ENCODE data around the gene KANK4.
"Not testable (repeated sequence)": the region's sequence is repeated elsewhere in the genome, so short reads cannot be mapped to it uniquely, and the experiment has no call there.

KANK4 gene

DNA sequence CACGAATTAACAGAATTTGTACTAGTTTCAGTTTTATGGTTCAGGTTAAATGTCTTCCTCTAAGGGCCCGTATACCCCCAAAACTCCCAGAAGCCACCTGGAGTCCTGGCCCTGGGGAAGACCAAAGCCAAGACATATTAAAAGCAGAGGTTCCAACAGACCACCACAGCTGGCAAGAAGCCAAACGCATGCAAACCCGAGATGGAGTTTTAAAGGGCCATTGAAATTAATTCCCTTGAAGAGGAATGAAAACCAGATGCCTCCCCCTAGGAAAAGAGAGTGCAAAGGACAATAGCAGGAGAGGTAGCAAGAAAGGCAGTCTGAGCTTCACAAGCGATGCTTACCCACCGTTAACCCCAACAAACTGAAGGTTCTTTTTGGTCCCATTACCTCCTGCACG lies 48.1 kb downstream of the KANK4 start:
- DNase-seq, result no peak

DNA sequence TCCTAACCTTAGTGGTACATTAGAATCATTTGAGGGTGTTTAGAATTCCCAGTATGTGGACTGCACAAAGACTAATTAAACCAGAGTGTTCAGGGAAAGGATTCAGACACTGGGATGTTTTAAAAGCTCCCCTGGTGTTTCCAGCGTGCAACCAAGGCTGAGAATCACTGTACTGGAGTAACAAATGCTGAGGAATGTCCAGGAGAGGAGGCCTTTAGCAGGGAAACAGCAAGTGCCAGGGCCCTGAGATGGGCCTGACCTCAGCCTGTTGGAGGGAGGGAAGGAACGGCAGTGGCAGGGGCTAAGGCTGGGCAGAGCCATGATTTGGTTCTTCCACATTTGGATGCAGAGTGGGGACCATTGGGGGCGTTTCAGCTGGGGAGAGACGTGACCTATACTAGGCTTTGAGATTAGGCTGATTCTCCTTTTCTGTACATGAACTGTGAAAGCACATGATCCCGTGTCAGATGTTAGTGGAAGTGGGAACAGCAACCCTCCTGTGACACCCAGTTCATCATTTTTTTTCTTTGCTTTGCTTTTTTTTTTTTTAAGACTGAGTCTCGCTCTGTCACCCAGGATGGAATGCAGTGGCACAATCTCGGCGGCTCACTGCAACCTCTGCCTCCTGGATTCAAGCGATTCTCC lies 49.3 kb downstream of the KANK4 start:
- no peak for DNase-seq

DNA sequence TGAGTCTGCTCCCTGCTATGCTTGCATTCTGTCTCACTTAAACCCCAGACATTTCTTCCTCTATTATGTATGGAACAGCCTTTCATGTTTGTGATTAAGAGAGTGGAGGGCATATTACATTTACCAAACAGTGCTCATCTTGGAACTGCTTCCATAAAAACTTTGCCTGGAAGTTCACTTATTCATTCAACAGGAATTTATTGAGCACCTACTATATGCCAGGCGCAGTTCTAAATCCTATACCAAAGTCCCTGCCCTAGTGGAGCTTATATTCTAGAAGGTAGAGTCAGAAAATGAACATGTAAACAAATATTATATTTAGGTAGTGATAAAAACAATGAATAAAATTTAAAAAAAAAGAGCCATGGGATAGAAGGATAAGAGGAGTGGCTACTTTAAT lies 49.8 kb downstream of the KANK4 start:
- DNase-seq, result no peak

DNA sequence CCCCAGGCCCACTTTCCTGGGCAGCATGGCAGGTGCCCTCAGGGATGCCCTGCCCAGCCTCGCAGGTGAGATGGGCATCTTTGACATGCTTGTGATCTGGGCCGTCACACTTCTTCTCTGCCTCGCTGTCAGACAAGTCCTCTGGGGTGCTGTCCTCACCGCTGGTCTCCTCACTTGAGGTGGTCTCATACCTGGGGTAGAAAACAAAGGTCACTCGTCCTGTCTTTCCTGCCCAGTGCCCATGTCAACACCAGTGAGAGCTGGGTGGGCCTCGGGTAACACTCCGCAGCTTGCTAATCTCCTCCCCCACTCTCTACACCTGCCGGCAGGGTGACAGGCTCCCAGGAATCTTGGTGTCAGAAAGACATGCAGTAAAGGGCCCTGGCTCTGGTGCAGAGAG lies 50.9 kb downstream of the KANK4 start:
- DNase-seq, result no peak

DNA sequence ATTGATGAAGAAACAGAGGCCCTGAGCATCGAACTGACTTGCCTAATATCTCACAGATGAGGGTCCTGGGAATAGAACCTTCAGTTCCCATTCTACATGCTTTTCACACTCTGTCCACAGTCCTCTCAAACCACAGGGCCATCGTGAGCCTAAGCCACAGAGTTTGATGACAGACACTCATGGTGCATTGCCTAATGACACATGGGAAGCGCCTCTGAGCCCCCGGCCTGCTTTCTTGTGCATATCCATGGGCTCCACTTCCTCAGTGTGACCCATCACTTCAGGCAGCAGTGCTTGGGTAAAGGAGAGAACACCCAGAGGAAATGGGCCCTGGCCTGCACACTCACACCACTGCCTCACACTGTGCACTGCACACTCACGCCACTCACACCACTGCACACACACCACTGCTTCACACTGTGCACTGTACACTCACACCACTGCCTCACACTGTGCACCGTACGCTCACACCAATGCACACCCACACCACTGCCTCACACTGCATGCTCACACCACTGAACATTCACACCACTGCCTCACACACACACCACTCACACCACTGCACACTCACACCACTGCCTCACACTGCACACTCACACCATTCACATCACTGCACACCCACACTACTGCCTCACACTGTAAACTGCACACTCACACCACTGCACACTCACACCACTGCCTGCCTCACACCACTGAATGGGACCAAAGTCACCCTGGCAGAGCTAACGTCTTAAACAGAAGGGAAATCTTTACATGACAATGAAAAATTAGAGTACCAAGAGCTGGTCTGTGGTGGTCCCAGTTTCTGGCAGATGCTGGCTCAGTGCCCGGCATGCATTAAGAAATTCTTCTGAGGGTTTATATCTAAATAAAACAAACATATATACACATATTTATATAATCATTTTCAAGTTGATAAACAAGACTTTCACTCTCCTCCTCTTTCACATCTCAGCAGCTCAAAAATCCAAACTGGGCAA lies 53.0 kb downstream of the KANK4 start:
- DNase-seq, result no peak

DNA sequence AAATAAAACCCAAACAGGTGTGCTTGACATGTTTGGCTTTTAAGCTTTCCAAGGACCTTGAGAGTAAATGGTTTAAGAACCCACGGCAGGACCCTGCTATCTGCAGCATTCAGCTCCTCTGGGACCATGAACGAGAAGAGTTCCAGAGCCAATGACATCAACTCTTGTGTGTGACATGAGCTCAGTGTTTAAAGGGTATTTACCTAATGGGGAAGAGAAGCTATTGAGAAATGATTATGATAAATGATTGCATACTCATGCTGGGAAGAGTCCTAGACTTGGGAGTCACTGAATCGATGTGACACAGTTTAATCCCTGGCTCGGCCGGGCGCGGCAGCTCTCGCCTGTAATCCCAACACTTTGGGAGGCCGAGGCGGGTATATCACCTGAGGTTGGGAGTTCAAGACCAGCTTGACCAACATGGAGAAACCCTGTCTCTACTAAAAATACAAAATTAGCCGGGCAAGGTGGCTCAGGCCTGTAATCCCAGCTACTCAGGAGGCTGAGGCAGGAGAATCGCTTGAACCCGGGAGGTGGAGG lies 55.4 kb downstream of the KANK4 start:
- no peak for DNase-seq

DNA sequence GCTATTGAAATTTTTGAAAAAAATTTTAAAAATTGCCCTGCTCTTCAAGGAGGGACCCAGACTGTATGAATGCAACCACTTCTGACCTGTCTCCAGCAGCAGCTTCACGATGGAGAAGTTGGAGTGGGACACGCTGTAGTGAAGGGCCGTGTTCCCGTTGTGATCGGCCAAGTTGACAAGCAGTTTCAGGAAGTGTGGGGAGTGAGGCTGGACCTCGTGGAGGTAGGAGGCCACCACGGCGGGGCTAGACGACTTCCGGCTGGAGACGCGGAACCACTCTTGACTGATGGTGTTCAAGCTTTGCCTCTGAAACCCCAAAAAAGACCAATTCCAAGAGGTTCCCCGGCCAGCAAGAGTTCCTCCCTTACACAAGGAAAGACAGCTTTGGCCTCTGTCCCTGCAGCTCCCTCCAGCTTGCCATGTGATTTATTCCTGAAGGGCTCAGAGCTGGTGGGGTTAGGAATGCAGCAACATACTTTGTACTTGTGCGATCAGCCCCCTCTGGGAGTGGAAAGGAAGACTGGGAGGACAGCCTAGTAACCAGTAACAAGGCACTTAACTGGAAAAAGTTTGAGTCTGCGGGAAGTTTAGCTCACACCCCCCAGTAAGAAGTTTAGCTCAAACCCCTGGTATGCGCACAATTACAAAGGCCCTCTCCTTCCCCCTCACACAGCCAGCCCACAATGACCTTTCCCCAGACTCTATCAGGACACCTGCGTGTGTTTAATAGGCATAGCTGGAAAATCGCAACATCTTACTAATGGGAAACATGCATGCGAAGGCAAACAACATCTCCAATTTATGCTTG lies 56.0 kb downstream of the KANK4 start:
- DNase-seq, result no peak

DNA sequence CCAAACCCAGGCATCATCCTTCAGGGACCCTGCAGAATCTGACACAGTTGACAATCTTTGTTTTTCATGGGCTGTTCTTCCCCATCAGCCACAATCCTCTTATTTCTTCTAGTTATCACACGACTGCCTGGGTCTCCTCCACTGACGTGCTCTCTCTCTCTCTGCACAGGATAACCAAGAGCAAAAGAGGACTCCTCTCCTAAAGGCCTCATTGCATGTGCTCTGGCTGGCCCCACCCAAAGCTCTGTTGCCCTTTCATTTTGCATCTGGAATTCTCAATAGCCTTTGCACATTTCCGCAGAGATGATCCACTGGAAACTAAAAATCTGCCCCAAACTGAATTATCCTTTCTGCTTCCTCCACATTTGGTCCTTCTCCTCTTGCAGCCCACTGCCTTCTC lies 58.5 kb downstream of the KANK4 start:
- no peak for DNase-seq

DNA sequence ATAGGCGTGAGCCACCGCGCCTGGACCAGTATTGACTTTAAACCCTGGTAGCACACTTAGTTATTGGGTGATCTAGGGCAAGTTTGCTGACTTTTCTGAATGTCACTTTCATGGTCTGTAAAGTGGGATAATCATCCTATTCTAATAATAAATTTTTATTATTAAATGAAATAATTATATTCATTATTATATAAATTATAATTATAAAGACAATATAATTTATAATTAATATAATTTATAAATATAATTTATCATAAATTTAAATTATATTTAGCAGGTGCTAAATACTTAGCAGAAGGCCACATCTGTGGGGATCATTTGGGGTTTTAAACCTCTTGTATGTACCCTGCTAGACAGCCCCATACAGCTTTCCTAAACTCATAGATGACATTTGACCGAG lies 59.7 kb downstream of the KANK4 start:
- DNase-seq, result no peak

DNA sequence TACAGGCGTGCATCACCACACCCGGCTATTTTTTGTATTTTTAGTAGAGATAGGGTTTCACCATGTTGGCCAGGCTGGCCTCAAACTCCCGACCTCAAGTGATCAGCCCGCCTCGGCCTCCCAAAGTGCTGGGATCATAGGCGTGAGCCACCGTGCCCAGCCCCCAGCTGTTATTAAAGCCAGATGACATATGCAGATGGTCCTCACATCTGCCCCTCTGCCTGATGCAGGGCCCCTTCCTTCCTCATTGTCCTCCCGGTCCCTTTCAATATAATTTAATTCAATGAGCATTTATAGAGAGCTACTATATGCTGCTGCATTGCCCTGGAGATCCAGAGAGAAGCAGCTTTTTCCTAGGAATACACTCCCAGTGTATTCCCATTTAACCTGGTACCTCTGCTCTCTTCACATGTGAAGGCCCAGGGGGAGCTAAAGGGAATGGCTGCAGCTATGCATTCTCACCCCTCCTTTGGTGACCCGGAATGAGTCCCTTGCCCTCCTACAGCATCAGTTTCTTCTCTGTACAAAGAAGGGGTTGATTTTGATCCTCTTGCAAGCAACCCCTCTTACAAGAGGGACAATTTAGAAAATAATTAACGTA lies 69.0 kb downstream of the KANK4 start:
- DNase-seq, result no peak

DNA sequence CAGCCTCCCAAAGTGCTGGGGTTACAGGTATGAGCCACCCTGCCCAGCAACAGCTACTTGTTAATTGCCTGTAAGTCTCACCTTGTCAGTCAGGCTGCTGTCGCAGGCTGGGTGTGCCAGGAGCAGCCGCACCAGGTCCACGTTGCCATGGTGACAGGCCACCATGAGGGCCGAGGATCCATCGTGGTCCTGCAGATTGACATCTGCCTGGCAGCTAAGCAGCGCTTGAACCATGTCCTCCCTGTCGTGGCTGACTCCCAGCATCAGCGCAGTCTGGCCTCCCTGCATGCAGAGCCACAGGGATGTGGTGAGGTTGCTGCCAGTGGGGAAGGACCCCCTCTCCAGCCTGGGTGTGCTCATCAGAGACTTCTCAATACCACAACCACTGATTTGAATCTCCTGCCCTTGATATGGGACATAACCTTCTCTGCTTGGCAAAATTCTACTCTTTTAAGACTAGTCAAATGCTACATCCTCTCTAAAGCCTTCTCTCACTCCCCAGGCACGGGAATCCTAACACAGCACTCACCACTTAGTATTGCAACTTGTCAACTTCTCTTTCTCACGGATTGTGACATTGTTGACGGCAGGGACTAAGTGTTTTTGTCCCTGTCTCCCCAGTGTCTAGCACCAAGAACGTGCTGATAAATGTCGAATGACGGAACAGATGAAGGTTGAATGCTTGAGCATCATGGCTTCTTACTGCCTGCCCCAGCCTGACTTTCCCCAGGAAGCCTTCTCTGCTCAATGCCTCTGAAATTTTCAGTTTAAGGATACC lies 71.7 kb downstream of the KANK4 start:
- peak; percentile 51 for DNase-seq

DNA sequence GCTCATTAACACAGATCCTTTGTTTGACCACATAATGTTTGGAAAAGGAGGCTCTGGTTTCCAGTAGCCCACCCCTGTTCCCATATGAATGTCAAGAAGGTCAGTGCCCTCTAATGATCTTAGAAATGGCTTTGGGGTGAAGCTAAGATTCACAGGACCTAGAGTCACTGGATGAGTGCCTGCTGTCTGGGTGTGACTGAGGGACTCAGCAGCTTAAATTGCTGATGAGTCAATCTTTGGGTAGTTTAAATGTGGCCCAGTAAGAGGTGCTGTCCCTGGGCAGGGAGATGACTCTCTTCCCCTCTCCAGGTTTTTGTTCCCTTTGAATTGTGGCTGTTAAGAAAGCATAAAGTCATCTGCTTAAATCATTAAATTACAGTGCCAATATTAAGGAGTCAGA lies 74.0 kb downstream of the KANK4 start:
- DNase-seq, result no peak

DNA sequence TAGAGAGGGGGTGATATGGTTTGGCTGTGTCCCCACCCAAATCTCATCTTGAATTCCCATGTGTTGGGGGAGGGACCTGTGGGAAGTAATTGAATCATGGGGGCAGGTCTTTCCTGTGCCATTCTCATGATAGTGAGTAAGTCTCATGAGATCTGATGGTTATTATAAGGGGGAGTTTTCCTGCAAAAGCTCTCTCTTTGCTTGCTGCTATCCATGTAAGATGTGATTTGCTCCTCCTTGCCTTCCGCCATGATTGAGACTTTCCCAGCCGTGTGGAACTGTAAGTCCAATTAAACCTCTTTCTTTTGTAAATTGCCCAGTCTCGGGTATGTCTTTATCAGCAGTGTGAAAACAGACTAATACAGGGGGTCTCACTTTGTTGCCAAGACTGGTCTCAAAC lies 74.9 kb downstream of the KANK4 start:
- DNase-seq, result not testable (repeated sequence)

DNA sequence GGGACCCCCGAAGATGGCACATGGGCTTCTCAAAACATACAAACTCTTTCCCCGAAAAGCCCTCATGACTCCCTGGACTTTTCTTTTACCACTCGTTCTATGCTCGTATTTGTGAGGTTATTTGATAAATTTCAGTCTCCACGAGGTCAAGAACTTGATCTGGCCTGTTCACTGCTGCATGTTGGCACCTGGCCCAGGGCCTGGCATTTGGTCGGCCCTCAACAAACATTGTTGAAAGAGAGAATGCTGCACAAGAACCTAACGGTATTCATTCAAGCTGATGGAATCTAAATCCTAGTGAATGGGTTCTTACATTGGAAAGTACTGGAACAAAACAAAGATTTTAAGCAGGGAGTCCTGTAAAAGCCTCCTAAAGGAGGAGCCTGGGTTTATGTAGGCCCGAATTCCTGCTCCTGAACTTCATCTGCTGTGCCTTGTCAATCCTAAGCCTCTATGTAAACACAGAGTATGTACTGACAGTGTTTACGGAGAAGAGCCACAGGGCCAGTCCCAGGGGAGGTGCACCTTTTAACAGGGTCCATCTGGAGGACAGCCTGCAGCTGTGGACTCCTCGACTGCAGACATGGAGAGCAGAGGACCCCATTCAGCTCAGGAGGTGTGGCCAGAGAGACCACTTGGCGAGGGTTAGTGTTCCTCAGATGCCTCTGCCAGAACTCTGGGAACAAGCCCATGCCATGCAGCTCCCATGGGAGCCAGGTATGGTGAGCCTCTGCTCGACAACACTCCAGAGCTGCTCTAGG lies 77.7 kb downstream of the KANK4 start:
- DNase-seq, result peak; percentile 34

DNA sequence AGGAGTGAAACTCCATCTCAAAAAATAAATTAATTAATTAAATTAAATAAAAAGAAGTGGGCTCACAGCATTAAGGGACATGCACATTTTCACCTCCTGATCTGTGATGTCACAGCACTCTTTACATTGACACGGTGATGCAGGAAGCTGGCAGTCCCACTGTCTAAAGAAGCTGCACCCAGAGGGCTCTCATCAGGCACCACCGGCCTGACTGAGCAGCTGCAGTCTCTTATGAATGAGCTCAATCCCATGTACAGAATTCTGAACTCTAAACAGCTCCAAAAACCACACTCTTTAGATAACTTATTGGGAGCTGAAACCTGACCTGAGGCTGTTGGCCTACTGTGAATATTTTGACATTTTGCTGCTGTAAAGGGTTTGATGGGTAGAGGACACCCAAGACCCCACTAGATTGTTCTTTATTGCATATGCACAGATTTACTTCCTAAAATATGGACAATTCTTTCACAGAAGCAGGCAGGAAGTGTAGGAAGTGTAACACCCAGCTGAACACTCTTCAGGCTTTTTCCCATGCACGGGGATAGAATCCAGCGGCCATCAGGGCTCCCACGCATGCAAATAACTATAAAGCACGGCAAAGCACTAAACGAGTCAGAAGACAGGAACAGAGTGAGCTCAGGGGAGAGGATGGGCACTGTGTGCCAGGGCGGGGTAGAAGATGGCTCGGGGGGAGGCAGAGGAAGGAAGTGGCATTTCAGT lies 78.4 kb downstream of the KANK4 start:
- no peak for DNase-seq

DNA sequence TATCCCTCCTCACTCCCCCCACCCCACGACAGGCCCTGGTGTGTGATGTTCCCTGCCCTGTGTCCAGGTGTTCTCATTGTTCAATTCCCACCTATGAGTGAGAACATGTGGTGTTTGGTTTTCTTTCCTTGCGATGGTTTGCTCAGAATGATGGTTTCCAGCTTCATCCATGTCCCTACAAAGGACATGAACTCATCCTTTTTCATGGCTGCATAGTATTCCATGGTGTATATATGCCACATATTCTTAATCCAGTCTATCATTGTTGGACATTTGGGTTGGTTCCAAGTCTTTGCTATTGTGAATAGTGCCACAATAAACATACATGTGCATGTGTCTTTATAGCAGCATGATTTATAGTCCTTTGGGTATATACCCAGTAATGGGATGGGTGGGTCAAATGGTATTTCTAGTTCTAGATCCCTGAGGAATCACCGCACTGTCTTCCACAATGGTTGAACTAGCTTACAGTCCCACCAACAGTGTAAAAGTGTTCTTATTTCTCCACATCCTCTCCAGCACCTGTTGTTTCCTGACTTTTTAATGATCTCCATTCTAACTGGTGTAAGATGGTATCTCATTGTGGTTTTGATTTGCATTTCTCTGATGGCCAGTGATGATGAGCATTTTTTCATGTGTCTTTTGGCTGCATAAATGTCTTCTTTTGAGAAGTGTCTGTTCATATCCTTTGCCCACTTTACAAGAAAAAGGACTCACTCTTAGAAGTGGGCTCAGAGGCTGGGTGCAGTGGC lies 79.4 kb downstream of the KANK4 start:
- DNase-seq, result not testable (repeated sequence)

DNA sequence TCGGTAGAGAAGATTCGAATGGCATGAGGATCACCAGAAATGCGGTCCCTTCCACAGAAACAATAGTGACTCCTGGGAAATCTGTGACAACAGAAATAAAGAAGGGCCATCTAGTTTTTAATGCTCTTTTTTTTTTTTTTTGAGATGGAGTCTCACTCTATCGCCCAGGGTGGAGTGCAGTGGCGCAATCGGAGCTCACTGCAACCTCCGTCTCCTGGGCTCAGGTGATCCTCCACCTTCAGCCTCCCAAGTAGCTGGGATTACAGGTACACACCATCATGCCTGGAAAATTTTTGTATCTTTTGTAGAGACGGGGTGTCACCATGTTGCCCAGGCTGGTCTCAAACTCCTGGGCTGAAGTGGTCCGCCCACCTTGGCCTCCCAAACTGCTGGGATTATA lies 80.7 kb downstream of the KANK4 start:
- DNase-seq, result no peak

DNA sequence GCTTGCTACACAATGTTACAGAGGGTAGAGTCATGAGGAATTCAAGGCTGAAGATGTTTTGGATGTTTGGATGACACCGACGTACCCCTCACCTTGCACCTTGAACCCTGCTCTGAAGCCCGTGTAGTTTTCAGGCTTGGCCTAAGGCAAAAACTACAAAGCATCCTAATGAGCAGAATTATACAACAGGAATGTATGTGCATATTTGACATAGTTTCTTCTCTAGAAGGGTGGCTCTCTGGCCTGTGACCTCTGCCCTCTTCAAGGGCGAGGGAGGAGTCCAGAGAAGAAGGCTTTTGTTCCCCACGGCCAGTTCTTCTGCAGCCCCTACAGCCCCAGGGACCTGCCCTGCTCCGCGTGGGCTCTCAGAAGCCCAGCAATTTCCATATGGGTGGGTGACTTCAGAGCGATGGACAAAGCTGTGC lies 81.3 kb downstream of the KANK4 start:
- DNase-seq, result no peak

DNA sequence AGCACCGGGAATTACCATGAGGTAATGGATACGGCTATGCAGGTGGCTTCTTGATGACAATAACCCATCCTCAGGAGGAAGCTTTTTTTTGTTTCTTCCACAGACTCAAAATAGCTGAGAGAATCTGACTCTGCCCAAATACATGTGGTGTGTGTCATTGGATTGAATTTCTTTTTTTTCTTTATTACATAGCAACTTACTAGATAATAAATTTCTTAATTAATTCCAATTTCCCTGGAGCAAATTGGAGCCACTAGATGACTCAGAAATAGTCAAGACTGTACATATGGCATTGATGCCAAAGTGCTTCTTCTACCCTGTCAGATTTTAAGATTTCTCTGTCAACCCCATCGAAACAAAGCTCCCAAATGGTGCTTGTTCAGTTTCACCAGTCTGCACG lies 81.9 kb downstream of the KANK4 start:
- no peak for DNase-seq

DNA sequence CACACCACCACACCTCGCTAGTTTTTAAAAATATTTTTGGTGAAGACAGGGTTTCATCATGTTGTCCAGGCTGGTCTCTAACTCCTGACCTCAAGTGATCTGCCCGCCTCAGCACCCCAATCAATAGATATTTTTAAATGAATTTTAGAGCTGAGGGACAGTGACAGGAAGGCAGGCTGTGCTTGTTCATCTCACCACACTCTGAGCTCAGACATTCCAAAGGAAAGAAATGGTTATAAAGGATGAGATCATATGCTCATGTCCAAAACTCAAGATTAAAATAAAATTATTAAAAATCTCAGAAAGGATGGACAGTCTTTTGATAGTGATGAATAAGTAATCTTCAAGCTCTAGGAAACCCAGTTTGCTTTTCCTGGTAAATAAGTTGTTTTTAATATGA lies 83.7 kb downstream of the KANK4 start:
- no peak for DNase-seq
